IPS-18a (cell line): ENCODE measurements around the gene ZCCHC3.

Source experiments
- H3K27ac ChIP-seq: one replicate; pipeline ENCODE4 v1.5.1; 2013; ENCODE audit warnings: low read length
- H3K27me3 ChIP-seq: one replicate; pipeline ENCODE4 v1.6.1; 2013; ENCODE audit warnings: mild to moderate bottlenecking, low read length; ENCODE audit not compliant: control insufficient read depth, insufficient read depth
- H3K36me3 ChIP-seq: one replicate; pipeline ENCODE4 v1.6.1; 2013; ENCODE audit warnings: low read depth, low read length; ENCODE audit not compliant: control insufficient read depth
- H3K4me1 ChIP-seq: one replicate; pipeline ENCODE4 v1.6.1; 2013; ENCODE audit warnings: low read depth, low read length; ENCODE audit not compliant: control insufficient read depth
- H3K4me3 ChIP-seq: one replicate; pipeline ENCODE4 v1.5.1; 2013; ENCODE audit warnings: low read length
- H3K9ac ChIP-seq: one replicate; pipeline ENCODE4 v1.6.1; 2013; ENCODE audit warnings: mild to moderate bottlenecking, low read length, moderate library complexity
- H3K9me3 ChIP-seq: one replicate; pipeline ENCODE4 v1.6.1; 2013; ENCODE audit warnings: low read depth, low read length; ENCODE audit not compliant: control insufficient read depth

The ZCCHC3 gene

DNA sequence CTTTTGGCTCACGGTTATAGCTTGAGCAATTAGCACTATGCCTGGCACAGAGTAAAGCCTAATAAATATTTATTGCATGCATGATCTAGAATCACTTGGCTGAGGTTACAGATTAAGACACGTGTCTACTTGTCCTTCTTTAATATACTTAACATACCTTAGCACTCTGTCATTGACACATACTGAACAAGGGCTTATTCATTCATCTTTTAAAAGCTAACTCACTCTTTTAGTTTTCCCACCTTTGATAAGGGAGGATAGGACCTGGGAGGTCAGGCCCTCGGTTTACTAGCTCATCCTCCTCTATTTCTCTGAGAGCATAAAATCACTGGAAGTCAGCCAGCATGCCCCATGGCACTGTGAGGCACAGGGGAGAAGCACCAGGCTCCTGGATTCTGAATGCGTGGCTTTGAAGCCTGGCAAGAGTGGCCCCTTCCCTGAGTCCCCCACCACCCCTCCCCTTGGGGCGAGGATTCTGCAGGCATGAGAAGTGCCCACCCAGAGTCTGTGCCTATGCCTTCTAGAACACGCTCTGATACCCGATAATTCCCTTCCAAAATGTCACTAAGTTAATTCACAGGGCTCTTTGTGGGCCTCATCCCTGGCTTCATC is 11.2 kb downstream of the ZCCHC3 start:
- no peaks in the 10 kb centered on the region for H3K27me3 ChIP-seq
- no peak overlapping the region for H3K27ac ChIP-seq
- no peak overlapping the region for H3K9ac ChIP-seq

DNA sequence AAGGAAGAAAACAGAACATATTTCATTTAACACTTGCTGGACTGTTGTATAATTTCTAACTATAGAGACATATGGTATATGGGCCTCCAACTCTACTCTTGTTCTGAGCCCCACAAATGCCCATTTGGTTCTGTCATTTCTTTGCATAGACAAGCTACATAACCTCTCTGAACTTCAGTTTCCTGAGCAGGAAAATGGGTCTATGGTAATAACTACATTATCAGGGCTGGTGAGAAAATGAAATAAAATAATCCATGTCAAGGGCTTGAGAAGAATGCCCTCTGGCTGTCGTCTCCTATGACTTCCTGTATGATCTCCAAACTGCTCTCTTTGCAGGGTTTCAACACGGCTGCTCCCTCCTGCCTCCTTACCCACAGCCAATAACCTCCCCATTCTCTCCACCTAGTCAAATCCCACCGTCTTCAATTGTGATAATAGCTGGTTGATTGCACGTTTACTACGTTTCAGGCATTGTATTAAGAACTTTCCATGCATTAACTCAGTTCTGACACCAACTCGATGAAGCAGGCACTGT is 12.0 kb downstream of the ZCCHC3 start:
- Histone ChIP-seq H3K4me1 (peaks cover 21% of the 10 kb centered on the region), H3K9me3 (no peaks in the 10 kb centered on the region), H3K36me3 (no peaks in the 10 kb centered on the region), H3K9ac (peak overlapping the region; percentile 76), H3K27me3 (no peaks in the 10 kb centered on the region), H3K4me3 (peak overlapping the region; percentile 66), H3K27ac (peak overlapping the region; percentile 78)

More for the DNA sequence above, 11.2 kb downstream of the ZCCHC3 start:
- Histone ChIP-seq H3K9me3 (no peaks in the 10 kb centered on the region), H3K36me3 (no peaks in the 10 kb centered on the region), H3K4me1 (peaks cover 21% of the 10 kb centered on the region), H3K4me3 (no peak overlapping the region)

DNA sequence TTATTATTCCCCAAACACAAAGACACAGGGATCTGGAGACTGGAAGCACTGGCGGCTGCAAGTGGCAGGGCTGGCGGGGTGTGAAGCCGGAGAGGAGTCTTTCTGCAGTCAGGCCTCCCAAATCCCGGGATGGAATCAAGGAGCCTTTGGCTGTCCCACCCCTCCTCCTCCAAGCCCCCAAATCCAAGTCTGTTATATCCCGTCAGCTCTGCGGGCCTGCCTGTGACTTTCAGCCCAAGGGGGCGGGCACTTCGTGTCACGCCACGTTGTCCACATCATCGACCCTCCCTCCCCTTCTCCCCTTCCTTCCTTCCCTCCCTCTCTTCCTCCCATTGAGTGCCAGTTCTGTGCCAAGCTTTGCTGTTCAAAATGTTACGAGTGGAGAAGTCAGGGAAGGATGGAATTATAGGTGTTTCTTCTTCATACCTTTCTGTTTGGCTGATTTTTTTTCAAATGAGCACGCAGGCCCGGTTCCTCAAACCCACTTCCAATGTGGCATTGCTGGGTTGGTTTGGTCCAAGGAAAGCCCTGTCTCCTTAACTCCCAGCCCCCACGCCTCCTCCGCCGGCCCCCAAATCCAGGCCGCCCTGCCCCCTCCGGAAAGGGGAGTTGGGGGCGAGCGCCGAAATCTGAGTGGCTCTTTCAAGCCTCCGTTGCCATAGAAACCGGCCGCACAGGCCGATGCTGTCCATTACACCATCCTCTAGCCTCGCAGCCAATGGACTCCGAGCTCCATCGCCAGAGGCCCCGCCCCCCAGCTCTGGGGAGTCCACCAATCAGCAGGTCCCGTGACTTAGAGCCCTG is 12.7 kb downstream of the ZCCHC3 start:
- Histone ChIP-seq H3K9ac (peak overlapping the region; percentile 76), H3K27me3 (no peaks in the 10 kb centered on the region), H3K9me3 (no peaks in the 10 kb centered on the region)

DNA sequence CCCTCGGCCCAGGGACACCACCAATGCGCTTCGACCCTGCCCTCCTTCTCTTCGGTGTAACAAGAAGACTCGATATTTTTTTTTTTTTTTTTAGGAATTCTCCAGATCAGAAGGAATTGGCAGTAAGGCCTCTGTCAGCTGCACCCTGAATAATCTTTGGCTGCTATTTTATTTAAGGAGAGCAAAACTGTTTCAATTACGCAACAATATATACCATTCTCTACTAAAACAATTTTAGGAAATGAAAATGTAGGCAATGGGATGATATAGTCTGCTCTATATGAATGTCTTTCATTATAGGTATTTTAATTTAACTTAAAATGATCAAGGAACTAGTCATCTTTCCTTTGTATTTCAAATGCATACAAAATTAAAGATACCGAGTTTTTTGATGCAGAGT is 13.3 kb downstream of the ZCCHC3 start:
- Histone ChIP-seq H3K4me1 (peaks cover 21% of the 10 kb centered on the region), H3K27ac (no peak overlapping the region), H3K27me3 (no peaks in the 10 kb centered on the region), H3K36me3 (no peaks in the 10 kb centered on the region), H3K9me3 (no peaks in the 10 kb centered on the region), H3K4me3 (no peak overlapping the region), H3K9ac (no peak overlapping the region)

More for the DNA sequence above, 12.7 kb downstream of the ZCCHC3 start:
- H3K4me3 ChIP-seq, result peak overlapping the region; percentile 66
- H3K27ac ChIP-seq, result peak overlapping the region; percentile 78
- H3K36me3 ChIP-seq, result no peaks in the 10 kb centered on the region
- H3K4me1 ChIP-seq, result peaks cover 21% of the 10 kb centered on the region

DNA sequence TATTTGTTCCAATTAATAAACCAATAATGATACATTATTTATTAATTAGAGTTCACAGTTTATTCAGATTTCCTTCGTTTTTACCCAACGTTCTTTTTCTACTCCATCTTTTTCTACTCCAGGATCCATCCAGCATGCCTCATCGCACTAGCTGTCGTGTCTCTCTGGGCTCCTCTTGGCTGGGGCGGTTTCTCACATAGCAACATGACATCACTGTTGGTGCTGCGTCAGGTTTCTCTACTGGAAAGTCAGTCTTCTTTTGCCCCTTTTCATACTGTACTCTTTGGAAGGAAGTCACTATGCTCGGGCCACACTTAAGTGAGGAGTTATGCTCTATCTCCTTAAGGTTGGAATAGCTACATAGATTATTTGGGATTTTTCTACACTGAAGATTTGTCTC is 14.2 kb downstream of the ZCCHC3 start:
- no peaks in the 10 kb centered on the region for H3K9me3 ChIP-seq

DNA sequence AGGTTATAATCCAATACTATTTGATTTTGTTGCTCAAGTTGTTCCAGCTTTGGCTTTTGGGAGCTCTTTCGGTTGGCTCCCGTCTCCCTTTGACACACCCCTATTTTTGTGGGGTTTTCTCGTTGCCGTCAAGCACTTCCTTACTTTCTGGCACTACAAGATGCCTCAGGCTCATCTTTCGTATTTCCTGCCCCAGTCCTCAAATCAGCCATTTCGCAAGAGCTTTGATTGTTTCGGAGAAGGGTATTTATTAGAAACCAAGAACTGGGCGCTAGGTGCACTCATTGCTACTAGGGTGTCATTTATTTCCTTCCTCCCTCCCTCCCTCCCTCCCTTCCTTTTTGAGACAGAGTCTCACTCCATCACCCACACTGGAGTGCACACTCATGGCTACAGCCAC is 14.7 kb downstream of the ZCCHC3 start:
- H3K4me3 ChIP-seq, result no peak overlapping the region
- no peaks in the 10 kb centered on the region for H3K36me3 ChIP-seq
- no peak overlapping the region for H3K27ac ChIP-seq
- H3K9me3 ChIP-seq, result no peaks in the 10 kb centered on the region
- H3K9ac ChIP-seq, result no peak overlapping the region
- H3K4me1 ChIP-seq, result peaks cover 21% of the 10 kb centered on the region
- H3K27me3 ChIP-seq, result no peaks in the 10 kb centered on the region

More for the DNA sequence above, 14.2 kb downstream of the ZCCHC3 start:
- Histone ChIP-seq H3K4me3 (no peak overlapping the region), H3K36me3 (no peaks in the 10 kb centered on the region), H3K9ac (no peak overlapping the region), H3K27me3 (no peaks in the 10 kb centered on the region), H3K4me1 (peaks cover 21% of the 10 kb centered on the region), H3K27ac (no peak overlapping the region)

DNA sequence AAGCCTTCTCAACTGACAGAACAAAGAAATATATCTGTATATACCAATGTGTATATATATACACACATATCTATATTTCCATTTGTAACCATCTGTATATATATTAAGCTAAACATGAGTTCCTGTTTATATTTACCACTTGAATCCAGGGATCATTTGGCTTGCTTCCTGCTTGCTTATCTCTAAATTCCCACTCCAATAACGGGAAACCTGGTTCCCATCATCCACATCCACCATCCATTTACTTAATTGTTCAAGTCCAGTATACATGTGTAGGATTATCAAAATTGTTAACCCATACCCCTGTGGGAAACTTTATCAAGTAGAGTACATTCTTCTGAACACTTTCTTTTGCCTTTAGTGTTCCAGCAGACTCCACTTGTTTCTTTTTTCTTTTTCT is 15.5 kb downstream of the ZCCHC3 start:
- H3K4me1 ChIP-seq, result peaks cover 20% of the 10 kb centered on the region
- no peak overlapping the region for H3K27ac ChIP-seq
- H3K36me3 ChIP-seq, result no peaks in the 10 kb centered on the region
- H3K9me3 ChIP-seq, result no peaks in the 10 kb centered on the region
- no peak overlapping the region for H3K4me3 ChIP-seq
- no peak overlapping the region for H3K9ac ChIP-seq
- no peaks in the 10 kb centered on the region for H3K27me3 ChIP-seq

DNA sequence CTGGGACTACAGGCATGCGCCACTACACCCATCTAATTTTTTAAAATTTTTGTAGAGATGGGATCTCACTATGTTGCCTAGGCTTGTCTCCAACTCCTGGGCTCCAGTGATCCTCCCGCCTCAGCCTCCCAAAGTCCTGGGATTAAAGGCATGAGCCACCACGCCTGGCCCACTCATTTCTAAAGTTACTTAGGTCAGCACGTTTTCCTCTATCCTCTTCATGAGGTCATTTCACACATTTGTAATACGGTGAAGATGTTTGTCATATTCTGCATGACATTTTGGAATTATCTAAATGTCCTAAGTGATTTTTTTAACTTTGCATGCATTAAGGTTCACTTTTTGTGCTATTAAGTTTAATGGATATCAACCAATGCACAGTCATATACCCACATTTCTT is 16.0 kb downstream of the ZCCHC3 start:
- Histone ChIP-seq H3K4me1 (peaks cover 15% of the 10 kb centered on the region), H3K36me3 (no peaks in the 10 kb centered on the region), H3K27me3 (no peaks in the 10 kb centered on the region), H3K27ac (no peak overlapping the region), H3K9me3 (no peaks in the 10 kb centered on the region), H3K4me3 (no peak overlapping the region), H3K9ac (no peak overlapping the region)

DNA sequence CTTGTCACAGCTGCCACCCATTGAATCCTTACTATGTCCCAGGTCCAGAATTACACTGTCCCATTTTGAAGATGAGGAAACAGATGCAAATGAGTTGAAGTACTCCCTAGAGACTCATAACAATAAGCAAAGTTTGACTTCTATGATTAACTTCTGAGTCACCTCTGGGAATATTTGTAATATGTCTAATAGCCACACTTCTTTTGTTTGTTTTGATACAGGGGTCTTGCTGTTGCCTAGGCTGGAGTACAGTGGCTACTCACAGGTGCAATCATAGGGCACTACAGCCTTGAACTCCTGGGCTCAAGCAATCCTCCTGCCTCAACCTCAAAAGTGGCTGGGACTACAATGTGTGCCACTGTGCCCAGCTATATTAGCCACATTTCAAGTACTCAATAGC is 16.6 kb downstream of the ZCCHC3 start:
- no peaks in the 10 kb centered on the region for H3K36me3 ChIP-seq
- no peaks in the 10 kb centered on the region for H3K27me3 ChIP-seq
- H3K4me1 ChIP-seq, result peaks cover 12% of the 10 kb centered on the region
- no peaks in the 10 kb centered on the region for H3K9me3 ChIP-seq
- no peak overlapping the region for H3K4me3 ChIP-seq
- no peak overlapping the region for H3K9ac ChIP-seq
- H3K27ac ChIP-seq, result no peak overlapping the region

DNA sequence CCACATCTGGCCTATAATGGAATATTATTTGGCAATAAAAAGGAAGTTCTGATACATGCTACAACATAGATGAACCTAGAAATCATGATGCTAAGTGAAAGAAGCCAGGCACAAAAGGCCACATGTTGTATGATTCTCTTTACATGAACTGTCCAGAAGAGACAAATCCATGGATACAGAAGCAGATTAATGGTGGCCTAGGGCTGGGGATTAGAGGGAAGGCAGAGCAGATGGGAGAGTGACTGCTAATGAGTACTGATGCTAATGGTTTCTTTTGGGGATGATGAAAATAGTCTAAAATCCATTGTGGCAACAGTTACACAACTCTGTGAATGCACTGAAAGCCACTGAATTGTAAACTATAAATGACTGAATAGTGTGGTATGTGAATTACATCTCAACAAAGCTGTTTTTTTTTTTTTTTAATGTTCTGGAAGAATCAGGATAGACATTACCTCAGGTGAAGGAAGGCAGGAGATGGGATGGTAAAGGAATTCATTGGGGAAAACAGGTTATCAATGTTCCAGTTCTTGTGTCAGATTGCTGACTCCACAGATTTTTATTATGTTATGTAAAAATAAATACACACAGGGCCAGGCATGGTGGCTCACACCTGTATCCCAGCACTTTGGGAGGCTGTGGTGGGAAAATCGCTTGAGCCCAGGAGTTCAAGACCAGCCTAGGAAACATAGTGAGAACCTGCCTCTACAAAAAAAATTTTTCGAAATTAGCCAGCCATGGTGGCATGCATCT is 19.1 kb downstream of the ZCCHC3 start:
- Histone ChIP-seq H3K27me3 (no peaks in the 10 kb centered on the region), H3K9me3 (no peaks in the 10 kb centered on the region), H3K4me1 (no peaks in the 10 kb centered on the region), H3K36me3 (no peaks in the 10 kb centered on the region), H3K27ac (no peak overlapping the region), H3K4me3 (no peak overlapping the region), H3K9ac (no peak overlapping the region)

DNA sequence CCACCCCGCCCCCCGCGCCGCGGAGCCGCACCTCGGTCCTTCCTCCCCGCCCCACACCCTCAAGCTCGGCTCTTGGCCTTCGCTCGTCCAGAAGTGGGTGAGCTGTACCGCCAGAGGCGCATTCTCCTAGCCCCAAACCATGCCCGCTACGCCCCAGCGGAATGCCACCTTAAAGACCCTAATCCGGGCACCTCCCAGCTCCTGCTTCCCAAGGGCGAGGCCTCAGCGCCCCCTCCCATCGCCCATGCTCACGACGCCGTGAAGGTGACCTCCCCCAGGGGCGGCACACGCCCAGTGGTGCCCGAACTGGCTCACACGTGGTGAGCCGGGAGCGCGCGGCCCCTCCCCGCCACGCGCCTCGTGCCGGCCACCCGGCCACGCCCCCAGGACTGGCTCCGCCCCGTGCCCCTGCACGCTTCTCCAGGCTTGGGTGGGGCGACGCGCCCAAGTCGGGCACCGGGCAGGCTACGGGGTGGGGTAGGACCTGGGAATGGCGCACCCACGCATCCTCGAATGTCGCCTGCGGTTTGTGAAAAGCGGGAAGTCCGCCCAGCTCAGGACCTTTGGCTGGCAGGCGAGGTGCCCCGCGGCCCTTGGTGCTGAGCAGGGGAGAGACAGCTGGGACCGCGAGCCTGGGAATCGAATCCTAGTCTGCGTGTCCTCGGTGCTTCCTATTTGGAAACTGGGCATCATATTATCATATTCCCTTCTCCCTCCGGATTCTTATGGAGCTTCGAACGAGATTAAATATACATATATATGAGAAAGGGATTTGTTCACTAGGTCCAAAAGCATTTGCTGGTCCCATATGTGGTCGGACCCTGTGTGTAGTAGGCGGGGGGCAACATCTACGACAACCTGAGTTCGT is 27.0 kb downstream of the ZCCHC3 start:
- peaks cover 25% of the 10 kb centered on the region for H3K4me1 ChIP-seq
- peak overlapping the region; percentile 12 for H3K27ac ChIP-seq
- no peaks in the 10 kb centered on the region for H3K27me3 ChIP-seq

More for the DNA sequence above, 27.0 kb downstream of the ZCCHC3 start:
- no peaks in the 10 kb centered on the region for H3K9me3 ChIP-seq
- peak overlapping the region; percentile 87 for H3K4me3 ChIP-seq
- peak overlapping the region; percentile 78 for H3K9ac ChIP-seq
- no peaks in the 10 kb centered on the region for H3K36me3 ChIP-seq
